H1 (cell line): ENCODE measurements around the gene KIF26B. TPM values are rescaled to one million over a fixed set of nuclear protein-coding genes. Genes with fewer than 3 reads are reported as not detected.

Experiments used
- CTCF ChIA-PET: fragments of 300-600 bp; sonication (Branson Sonifier 250); formaldehyde crosslinking; loops from one replicate; lab custom pipeline; 2021; ENCODE audit not compliant: partially characterized antibody; lab: Charles Lee
- POLR2A ChIA-PET: fragments of 300-600 bp; sonication (Branson Sonifier 250); formaldehyde crosslinking; loops from one replicate; lab custom pipeline; 2021; ENCODE audit warnings: inconsistent platforms; ENCODE audit not compliant: partially characterized antibody; lab: Charles Lee
- DNase-seq, 2 experiments: peaks; one replicate each; pipeline versions ENCODE4 v3.0.0 to v3.0.0-alpha.2; 2010 to 2022; ENCODE audit warnings: low spot score in 2 of 2, low read depth in 1 of 2, mixed read lengths in 1 of 2
- FAIRE-seq: peaks from 2 replicates; lab custom pipeline; 2011; peaks lifted over from hg19 to GRCh38; lab: Jason Lieb, UNC
- H2AFZ ChIP-seq: 2 replicates; pipeline ENCODE4 v1.8.1; 2012; ENCODE audit warnings: low read length, inconsistent platforms
- H2AK5ac ChIP-seq: 2 replicates; pipeline ENCODE4 v1.6.1; 2013; ENCODE audit warnings: low read depth, low read length
- H2BK120ac ChIP-seq: replicated peaks from 2 replicates; pipeline ENCODE3; 2013; ENCODE audit warnings: low read depth, low read length, inconsistent platforms
- H2BK12ac ChIP-seq: 2 replicates; pipeline ENCODE4 v1.6.1; 2013; ENCODE audit warnings: low read depth, low read length
- H2BK15ac ChIP-seq: 2 replicates; pipeline ENCODE4 v1.6.1; 2013; ENCODE audit warnings: low read length
- H2BK20ac ChIP-seq: 2 replicates; pipeline ENCODE4 v1.6.1; 2013; ENCODE audit warnings: low read length
- H2BK5ac ChIP-seq: 2 replicates; pipeline ENCODE4 v1.6.1; 2013; ENCODE audit warnings: low read depth, low read length
- H3K14ac ChIP-seq: 2 replicates; pipeline ENCODE4 v1.6.1; 2013; ENCODE audit warnings: inconsistent platforms; ENCODE audit not compliant: insufficient read length
- H3K18ac ChIP-seq: 2 replicates; pipeline ENCODE4 v1.6.1; 2013; ENCODE audit warnings: low read length; ENCODE audit errors: extremely low read depth
- H3K23ac ChIP-seq: 2 replicates; pipeline ENCODE4 v1.6.1; 2013; ENCODE audit warnings: inconsistent platforms; ENCODE audit not compliant: insufficient read length
- H3K23me2 ChIP-seq: 2 replicates; pipeline ENCODE4 v1.6.1; 2013; ENCODE audit warnings: low read depth, low read length
- H3K27ac ChIP-seq: 2 replicates; pipeline ENCODE4 v1.6.1; 2011; ENCODE audit warnings: low read depth, low read length, inconsistent platforms
- H3K27me3 ChIP-seq, 4 experiments: replicated peaks in 1 of 4; 1 replicate in 1 of 4; 2 replicates in 3 of 4; pipeline versions ENCODE4 v1.6.1 to v1.8.1; 2011 to 2013; ENCODE audit warnings: low read length in 3 of 4, mild to moderate bottlenecking in 3 of 4, inconsistent platforms in 2 of 4, mixed read lengths in 2 of 4, moderate library complexity in 1 of 4; ENCODE audit not compliant: control insufficient read depth in 3 of 4, insufficient read depth in 3 of 4; ENCODE audit errors: extremely low read depth in 1 of 4
- H3K36me3 ChIP-seq, 4 experiments: 2 replicates each; pipeline versions ENCODE4 v1.6.1 to v1.8.1; 2011 to 2013; ENCODE audit warnings: mild to moderate bottlenecking in 4 of 4, low read length in 3 of 4, moderate library complexity in 2 of 4, control low read depth in 1 of 4, inconsistent platforms in 1 of 4; ENCODE audit not compliant: insufficient read depth in 4 of 4, control insufficient read depth in 2 of 4
- H3K4ac ChIP-seq: replicated peaks from 2 replicates; pipeline ENCODE3; 2013; ENCODE audit warnings: low read length, low read depth, mixed read lengths, inconsistent platforms; ENCODE audit not compliant: insufficient read length
- H3K4me1 ChIP-seq, 4 experiments: replicated peaks in 1 of 4; 1 replicate in 1 of 4; 2 replicates in 3 of 4; pipeline versions ENCODE4 v1.6.1 to v1.8.1; 2011 to 2013; ENCODE audit warnings: low read length in 3 of 4, inconsistent platforms in 2 of 4, mixed read lengths in 1 of 4; ENCODE audit not compliant: insufficient read depth in 4 of 4, control insufficient read depth in 3 of 4
- H3K4me2 ChIP-seq, 2 experiments: 2 replicates each; pipeline versions ENCODE4 v1.6.1 to v1.8.1; 2011 to 2013; ENCODE audit warnings: low read depth in 2 of 2, low read length in 2 of 2, control low read depth in 1 of 2, inconsistent platforms in 1 of 2, mild to moderate bottlenecking in 1 of 2; ENCODE audit not compliant: insufficient read depth in 1 of 2
- H3K4me3 ChIP-seq, 4 experiments: fragments of 200-600, 300-600 bp in 1 of 4; sonication (generic), shearing (Covaris generic), sonication (Bioruptor Twin) in 1 of 4; 2 replicates each; pipeline versions ENCODE4 v1.5.1 to v1.8.1; 2011 to 2016; ENCODE audit warnings: low read length in 4 of 4, low read depth in 3 of 4, control low read depth in 2 of 4, inconsistent platforms in 2 of 4, mild to moderate bottlenecking in 2 of 4, mixed read lengths in 1 of 4, moderate library complexity in 1 of 4; ENCODE audit not compliant: insufficient read depth in 2 of 4; ENCODE audit errors: extremely low read depth in 1 of 4
- H3K56ac ChIP-seq: replicated peaks from 2 replicates; pipeline ENCODE3; 2013; ENCODE audit warnings: low read depth, mild to moderate bottlenecking, mixed read lengths, low read length, inconsistent platforms; ENCODE audit not compliant: insufficient read length
- H3K79me1 ChIP-seq: 2 replicates; pipeline ENCODE4 v1.6.1; 2013; ENCODE audit warnings: low read depth, low read length, control low read depth
- H3K79me2 ChIP-seq, 2 experiments: 2 replicates each; pipeline versions ENCODE4 v1.6.1 to v1.8.1; 2012 to 2013; ENCODE audit warnings: low read length in 2 of 2, mild to moderate bottlenecking in 2 of 2, inconsistent platforms in 1 of 2; ENCODE audit not compliant: insufficient read depth in 2 of 2, control insufficient read depth in 1 of 2
- H3K9ac ChIP-seq, 4 experiments: replicated peaks in 1 of 4; 1 replicate in 1 of 4; 2 replicates in 3 of 4; pipeline versions ENCODE4 v1.6.1 to v1.8.1; 2011 to 2013; ENCODE audit warnings: low read depth in 3 of 4, low read length in 3 of 4, control low read depth in 2 of 4, mild to moderate bottlenecking in 2 of 4, moderate library complexity in 2 of 4, inconsistent platforms in 1 of 4; ENCODE audit errors: extremely low read depth in 1 of 4
- H3K9me3 ChIP-seq, 2 experiments: 2 replicates each; pipeline versions ENCODE4 v1.6.1 to v1.8.1; 2012 to 2013; ENCODE audit warnings: mild to moderate bottlenecking in 2 of 2, moderate library complexity in 2 of 2, control low read depth in 1 of 2, inconsistent platforms in 1 of 2, low read depth in 1 of 2, low read length in 1 of 2, mixed read lengths in 1 of 2; ENCODE audit not compliant: insufficient read depth in 2 of 2
- H4K20me1 ChIP-seq, 2 experiments: replicated peaks in 1 of 2; 2 replicates each; pipeline versions ENCODE3 to v1.8.1; 2011 to 2013; ENCODE audit warnings: inconsistent platforms in 2 of 2, low read length in 2 of 2, mild to moderate bottlenecking in 1 of 2; ENCODE audit not compliant: insufficient read depth in 2 of 2, control insufficient read depth in 1 of 2
- H4K5ac ChIP-seq: 2 replicates; pipeline ENCODE4 v1.6.1; 2013; ENCODE audit warnings: low read length, low read depth, mixed read lengths, inconsistent platforms; ENCODE audit not compliant: insufficient read length
- H4K8ac ChIP-seq: 2 replicates; pipeline ENCODE4 v1.8.0; 2013; ENCODE audit warnings: mild to moderate bottlenecking, moderate library complexity, low read length, inconsistent platforms; ENCODE audit not compliant: insufficient read depth; ENCODE audit errors: extremely low read depth
- H4K91ac ChIP-seq: replicated peaks from 2 replicates; pipeline ENCODE3; 2013; ENCODE audit warnings: low read length, mixed read lengths, inconsistent platforms; ENCODE audit not compliant: insufficient read length
- CHD2 ChIP-seq: IDR thresholded peaks from 2 replicates; pipeline ENCODE4 v1.6.1; 2012; ENCODE audit warnings: low read length, improper control_type of control experiment
- FOSL1 ChIP-seq: IDR thresholded peaks from 2 replicates; pipeline ENCODE4 v1.6.1; 2011; ENCODE audit warnings: mild to moderate bottlenecking, low read depth, low read length, moderate library complexity; ENCODE audit not compliant: insufficient read depth
- KDM1A ChIP-seq: fragments of 200-600, 300-600 bp; sonication (generic); IDR thresholded peaks from 2 replicates; pipeline ENCODE4 v1.7.1; 2016; ENCODE audit warnings: mild to moderate bottlenecking, low read length, borderline replicate concordance
- KDM4A ChIP-seq: IDR thresholded peaks from one replicate; pipeline ENCODE4 v1.7.1; 2012; ENCODE audit warnings: low read depth, mild to moderate bottlenecking, moderate library complexity, low read length, inconsistent platforms; ENCODE audit not compliant: severe bottlenecking
- MAFK ChIP-seq: IDR thresholded peaks from 2 replicates; pipeline ENCODE4 v1.6.1; 2012; ENCODE audit warnings: low read depth, mild to moderate bottlenecking, improper control_type of control experiment, low read length
- POLR2AphosphoS5 ChIP-seq: IDR thresholded peaks from 2 replicates; pipeline ENCODE4 v1.6.1; 2011; ENCODE audit warnings: low read depth, low read length
- RXRA ChIP-seq: IDR thresholded peaks from 2 replicates; pipeline ENCODE4 v1.6.1; 2011; ENCODE audit warnings: low read depth, mild to moderate bottlenecking, low read length, moderate library complexity; ENCODE audit not compliant: insufficient read depth
- SIRT6 ChIP-seq: IDR thresholded peaks from one replicate; pipeline ENCODE4 v1.7.1; 2012; ENCODE audit warnings: low read length, inconsistent platforms
- SIX5 ChIP-seq: IDR thresholded peaks from 2 replicates; pipeline ENCODE4 v1.6.1; 2011; ENCODE audit warnings: mild to moderate bottlenecking, low read depth, low read length
- TAF1 ChIP-seq: IDR thresholded peaks from 2 replicates; pipeline ENCODE4 v1.6.1; 2011; ENCODE audit warnings: mild to moderate bottlenecking, low read depth, low read length
- TBP ChIP-seq: IDR thresholded peaks from 2 replicates; pipeline ENCODE4 v1.6.1; 2011; ENCODE audit warnings: low read depth, low read length, improper control_type of control experiment
- WGBS, 2 experiments: shearing (Covaris generic) in 1 of 2; methylation state at CpG; one replicate each; pipeline versions ENCODE4 v1.1.6 to v1.1.7; 2013 to 2015; ENCODE audit warnings: low lambda C conversion rate in 2 of 2, mixed read lengths in 2 of 2, inconsistent platforms in 1 of 2, low coverage in 1 of 2, missing lambda C conversion rate in 1 of 2; ENCODE audit not compliant: insufficient replicate concordance in 2 of 2, insufficient coverage in 1 of 2, insufficient read length in 1 of 2; ENCODE audit errors: extremely low coverage in 1 of 2, missing lambda C conversion rate in 1 of 2; 5-methylcytosine and 5-hydroxymethylcytosine counted together
- polyA plus RNA-seq, 7 experiments: library from polyadenylated mRNA; depleted of rRNA in 3 of 7; stranded (reverse) in 5 of 7; unstranded in 2 of 7; fragments of >200 nt in 5 of 7; fragments of 200-250 nt in 2 of 7; gene quantifications; 1 replicate in 5 of 7; 2 replicates in 1 of 7; 4 replicates in 1 of 7; pipeline versions ENCODE4 v1.2.1 to v1.2.3, GENCODE V29; 2011 to 2013; ENCODE audit warnings: missing spikeins in 2 of 7, mixed read lengths in 2 of 7
- total RNA-seq: library from RNA; stranded (reverse); fragmentation: NEBNext Ultra II Directional; extraction: Animal tissue kit (Norgen Biotek cat#: 25700); gene quantifications from 2 replicates; pipeline ENCODE4 v1.2.1, GENCODE V29; 2021
- TF ChIP-seq, protein P1 (sequence below): IDR thresholded peaks from 2 replicates; pipeline ENCODE4 v1.6.1; 2012; ENCODE audit warnings: inconsistent platforms

Gene KIF26B
- total and polyA plus RNA-seq, 2 of the 8 experiments (the other 6 are each of a cell fraction or from before 2014, with no cell fraction given), result 0.06 to 0.28 TPM

DNA sequence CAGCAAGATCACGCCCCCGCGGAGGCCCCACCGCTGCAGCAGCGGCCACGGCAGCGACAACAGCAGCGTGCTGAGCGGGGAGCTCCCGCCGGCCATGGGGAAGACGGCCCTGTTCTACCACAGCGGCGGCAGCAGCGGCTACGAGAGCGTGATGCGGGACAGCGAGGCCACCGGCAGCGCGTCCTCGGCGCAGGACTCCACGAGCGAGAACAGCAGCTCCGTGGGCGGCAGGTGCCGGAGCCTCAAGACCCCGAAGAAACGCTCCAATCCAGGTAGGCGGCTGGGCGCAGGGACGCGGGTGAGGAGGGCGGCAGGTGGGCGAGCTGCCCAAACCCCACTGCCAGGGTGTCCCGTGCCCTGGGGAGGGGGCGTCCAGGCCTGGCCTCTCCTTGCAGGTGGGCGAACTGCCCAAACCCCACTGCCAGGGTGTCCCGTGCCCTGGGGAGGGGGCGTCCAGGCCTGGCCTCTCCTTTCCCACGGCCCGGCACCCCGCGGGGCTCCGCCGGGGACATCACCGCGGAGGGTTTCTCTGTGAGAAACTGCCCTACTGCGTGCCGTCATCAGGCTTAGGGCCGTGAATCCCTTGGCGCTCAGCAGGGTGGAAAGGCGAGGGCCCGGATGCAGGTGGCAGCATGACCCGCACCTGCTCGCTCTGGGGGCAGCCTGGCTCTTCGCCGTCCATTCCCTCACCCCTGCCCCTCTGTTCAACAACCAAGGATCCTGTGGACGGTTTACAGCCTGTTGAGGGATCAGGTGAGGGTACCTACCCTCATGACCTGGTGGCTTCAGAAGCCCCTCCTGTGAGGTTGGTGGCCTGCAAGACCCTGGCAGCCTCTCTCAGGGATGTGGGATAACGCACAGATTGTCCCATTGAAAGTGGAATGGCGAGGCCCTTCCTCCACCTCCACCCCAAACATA lies 534.0 kb downstream of the KIF26B start:
- DNase-seq (no peak), FAIRE-seq (no peak)
- Histone ChIP-seq H3K56ac (no peak overlapping the region), H2BK12ac (no peak overlapping the region), H3K23ac (no peak overlapping the region), H3K23me2 (peaks cover 2% of the 10 kb centered on the region; the same call in 1 of the 2 replicates), H3K4me3 (peak overlapping the region in 2 of 4 experiments; percentile 10 to 56; a peak in 3 of 8 replicates), H2BK20ac (no peak overlapping the region), H3K18ac (no peak overlapping the region), H3K79me2 (no peaks in the 10 kb centered on the region), H2AFZ (peak overlapping the region; percentile 85; the same call in 1 of the 2 replicates), H3K27me3 (peaks cover 0 to 23% (median 11%) of the 10 kb centered on the region in 4 experiments; a peak in 6 of 7 replicates), H3K79me1 (no peaks in the 10 kb centered on the region), H3K27ac (no peak overlapping the region), H3K14ac (no peak overlapping the region), H3K9me3 (no peaks in the 10 kb centered on the region), H4K20me1 (no peaks in the 10 kb centered on the region), H2AK5ac (no peak overlapping the region), H4K5ac (no peak overlapping the region), H4K8ac (peak overlapping the region; percentile 79), H2BK5ac (no peak overlapping the region), H3K4ac (no peak overlapping the region), H2BK15ac (no peak overlapping the region), H3K36me3 (no peaks in the 10 kb centered on the region), H2BK120ac (no peak overlapping the region), H3K9ac (no peak overlapping the region), H4K91ac (no peak overlapping the region), H3K4me2 (peak overlapping the region; percentile 57 to 79), H3K4me1 (no peaks in the 10 kb centered on the region; a peak in 1 of 7 replicates)
- 71% methylated on average over 43 of the region's 63 CpGs; no CpG with 5 or more reads in 1 of the 2 experiments for WGBS, 2 experiments
- CTCF ChIA-PET, result interaction anchor here (0.5 to 1.7 kb wide), 13 partner anchors 8 to 548 kb away, joined by 3 to 5 read pairs (median 3); no protein-coding TSS in a partner anchor
- TF ChIP-seq KDM4A, result peak; percentile 37
- TF ChIP-seq POLR2AphosphoS5, result no peak
- no peak for TF ChIP-seq MAFK
- no peak for TF ChIP-seq KDM1A
- TF ChIP-seq CHD2, result no peak
- TF ChIP-seq TAF1, result no peak
- no peak for TF ChIP-seq RXRA
- TF ChIP-seq SIX5, result no peak
- no peak for TF ChIP-seq TBP
- no peak for TF ChIP-seq SIRT6
- TF ChIP-seq, protein P1, sequence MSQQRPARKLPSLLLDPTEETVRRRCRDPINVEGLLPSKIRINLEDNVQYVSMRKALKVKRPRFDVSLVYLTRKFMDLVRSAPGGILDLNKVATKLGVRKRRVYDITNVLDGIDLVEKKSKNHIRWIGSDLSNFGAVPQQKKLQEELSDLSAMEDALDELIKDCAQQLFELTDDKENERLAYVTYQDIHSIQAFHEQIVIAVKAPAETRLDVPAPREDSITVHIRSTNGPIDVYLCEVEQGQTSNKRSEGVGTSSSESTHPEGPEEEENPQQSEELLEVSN, result peak; percentile 14; the same call in 1 of the 2 replicates
- no peak for TF ChIP-seq FOSL1
- POLR2A ChIA-PET, result no interaction called here
